HCT116 (cell line): ENCODE measurements around the gene EVX1. TPM values are rescaled to one million over a fixed set of nuclear protein-coding genes. Genes with fewer than 3 reads are reported as not detected.

Experiments
- ATAC-seq: fragments of 200-7000 bp; cut with Tn5 transposase; 2 replicates; pipeline ENCODE4 v1.9.1; 2020; ENCODE audit warnings: mild to moderate bottlenecking, moderate library complexity
- BruUV-seq: library from RNA; stranded (reverse); fragments of 400-500 nt; replicated peaks from 2 replicates; lab custom pipeline; 2021; lab: Mats Ljungman, UMichigan
- CTCF ChIA-PET: fragments of 300-600 bp; sonication (Branson Sonifier 250); formaldehyde crosslinking; loops from one replicate; lab custom pipeline; 2021; ENCODE audit warnings: antibody characterized with exemption; lab: Charles Lee
- POLR2A ChIA-PET: fragments of 300-600, 350-600 bp; sonication (Branson Sonifier 250); formaldehyde crosslinking; loops from one replicate; lab custom pipeline; 2021; ENCODE audit warnings: antibody characterized with exemption; lab: Charles Lee
- RAD21 ChIA-PET, 2 experiments: fragments of 300-600 bp; sonication (Branson Sonifier 250); formaldehyde crosslinking; loops; one replicate each; lab custom pipeline; 2023; ENCODE audit warnings: low total read pairs in 2 of 2; ENCODE audit not compliant: uncharacterized antibody in 2 of 2, unreplicated experiment in 2 of 2, low non-redundant PET in 1 of 2; lab: Charles Lee
- DNase-seq: peaks from one replicate; pipeline ENCODE4 v3.0.0-alpha.2; 2010; ENCODE audit warnings: low read depth, low spot score
- H2AFZ ChIP-seq: fragments of 200-600 bp; shearing (Covaris generic), sonication (generic); 2 replicates; pipeline ENCODE4 v1.6.1; 2017; ENCODE audit warnings: low read depth, mixed run types, mixed read lengths, antibody characterized with exemption, low read length; ENCODE audit not compliant: poor library complexity, severe bottlenecking
- H3K27ac ChIP-seq: 2 replicates; pipeline ENCODE4 v1.5.1; 2012; ENCODE audit warnings: low read depth, low read length
- H3K27me3 ChIP-seq: fragments of 200-600 bp; sonication (generic); 2 replicates; pipeline ENCODE4 v1.6.1; 2016; ENCODE audit warnings: mixed run types, low read length, mixed read lengths; ENCODE audit not compliant: insufficient read depth
- H3K36me3 ChIP-seq, 2 experiments: fragments of 200-500 bp in 1 of 2; fragments of 200-600 bp in 1 of 2; sonication (Bioruptor generic) in 1 of 2; sonication (generic) in 1 of 2; 2 replicates each; pipeline versions ENCODE4 v1.5.1 to v1.6.1; 2014 to 2016; ENCODE audit warnings: low read length in 2 of 2, inconsistent platforms in 1 of 2, mixed read lengths in 1 of 2, mixed run types in 1 of 2; ENCODE audit not compliant: insufficient read depth in 2 of 2, control insufficient read depth in 1 of 2
- H3K4me1 ChIP-seq, 2 experiments: fragments of 200-600 bp in 1 of 2; sonication (generic) in 1 of 2; 2 replicates each; pipeline versions ENCODE4 v1.5.1 to v1.6.1; 2012 to 2017; ENCODE audit warnings: low read length in 2 of 2, inconsistent platforms in 1 of 2, mild to moderate bottlenecking in 1 of 2, mixed read lengths in 1 of 2, mixed run types in 1 of 2, moderate library complexity in 1 of 2; ENCODE audit not compliant: insufficient read depth in 2 of 2, control insufficient read depth in 1 of 2
- H3K4me2 ChIP-seq: fragments of 200-600 bp; sonication (generic); 2 replicates; pipeline ENCODE4 v1.6.1; 2017; ENCODE audit warnings: mixed run types, low read length, mixed read lengths
- H3K4me3 ChIP-seq, 2 experiments: fragments of 200-600 bp in 1 of 2; sonication (generic) in 1 of 2; replicated peaks in 1 of 2; 2 replicates each; pipeline ENCODE4 v1.5.1; 2011 to 2016; ENCODE audit warnings: low read length in 2 of 2, control low read depth in 1 of 2, low read depth in 1 of 2, mild to moderate bottlenecking in 1 of 2, mixed read lengths in 1 of 2, mixed run types in 1 of 2
- H3K79me2 ChIP-seq: fragments of 200-600 bp; sonication (generic); 2 replicates; pipeline ENCODE4 v1.6.1; 2017; ENCODE audit warnings: mild to moderate bottlenecking, mixed run types, low read length, moderate library complexity, mixed read lengths; ENCODE audit not compliant: insufficient read depth
- H3K9ac ChIP-seq: fragments of 200-600 bp; sonication (generic); 2 replicates; pipeline ENCODE4 v1.6.1; 2016; ENCODE audit warnings: low read length, mixed read lengths
- H3K9me2 ChIP-seq: fragments of 200-600 bp; sonication (generic), shearing (Covaris generic); 2 replicates; pipeline ENCODE4 v1.6.1; 2017; ENCODE audit warnings: mixed run types, mild to moderate bottlenecking, moderate library complexity; ENCODE audit not compliant: insufficient read depth
- H3K9me3 ChIP-seq, 2 experiments: fragments of 200-500 bp in 1 of 2; fragments of 200-600 bp in 1 of 2; sonication (Bioruptor generic) in 1 of 2; sonication (generic) in 1 of 2; 2 replicates each; pipeline ENCODE4 v1.6.1; 2014 to 2017; ENCODE audit warnings: low read length in 2 of 2, mixed read lengths in 2 of 2, inconsistent platforms in 1 of 2, low read depth in 1 of 2, mild to moderate bottlenecking in 1 of 2, mixed run types in 1 of 2, moderate library complexity in 1 of 2; ENCODE audit not compliant: control insufficient read depth in 1 of 2, insufficient read depth in 1 of 2
- H4K20me1 ChIP-seq: fragments of 200-600 bp; sonication (generic), shearing (Covaris generic); 2 replicates; pipeline ENCODE4 v1.6.1; 2017; ENCODE audit warnings: mixed run types, mild to moderate bottlenecking, moderate library complexity; ENCODE audit not compliant: insufficient read depth
- CEBPB ChIP-seq: IDR thresholded peaks from 2 replicates; pipeline ENCODE4 v1.6.1; 2012; ENCODE audit warnings: low read depth
- ELF1 ChIP-seq: IDR thresholded peaks from 2 replicates; pipeline ENCODE4 v1.6.1; 2012; ENCODE audit warnings: low read depth, borderline replicate concordance
- POLR2AphosphoS5 ChIP-seq: IDR thresholded peaks from 2 replicates; pipeline ENCODE4 v1.6.1; 2011; ENCODE audit warnings: mild to moderate bottlenecking, low read depth, low read length, moderate library complexity
- RAD21 ChIP-seq: IDR thresholded peaks from 2 replicates; pipeline ENCODE4 v1.6.1; 2012; ENCODE audit warnings: low read depth, mild to moderate bottlenecking
- YY1 ChIP-seq: IDR thresholded peaks from 2 replicates; pipeline ENCODE4 v1.6.1; 2011; ENCODE audit warnings: low read length, low read depth, moderate library complexity, mild to moderate bottlenecking; ENCODE audit not compliant: insufficient replicate concordance; ENCODE audit errors: extremely low read depth
- intact Hi-C: fragments of 100-400 bp; cut with micrococcal nuclease; formaldehyde crosslinking; loops from 2 replicates; pipeline ENCODE4 v1.10.0; 2022
- total RNA-seq: library from RNA; stranded (reverse); gene quantifications from one replicate; pipeline ENCODE4 v1.2.1, GENCODE V29; 2021; ENCODE audit not compliant: unreplicated experiment
- TF ChIP-seq, protein P1 (sequence below): IDR thresholded peaks from 2 replicates; pipeline ENCODE4 v1.6.1; 2012
- TF ChIP-seq, protein P2 (sequence below): IDR thresholded peaks from 2 replicates; pipeline ENCODE4 v1.6.1; 2012; ENCODE audit warnings: low read depth

The EVX1 gene
- total RNA-seq, 1 experiment from 2014 or later: 0.25 TPM

DNA sequence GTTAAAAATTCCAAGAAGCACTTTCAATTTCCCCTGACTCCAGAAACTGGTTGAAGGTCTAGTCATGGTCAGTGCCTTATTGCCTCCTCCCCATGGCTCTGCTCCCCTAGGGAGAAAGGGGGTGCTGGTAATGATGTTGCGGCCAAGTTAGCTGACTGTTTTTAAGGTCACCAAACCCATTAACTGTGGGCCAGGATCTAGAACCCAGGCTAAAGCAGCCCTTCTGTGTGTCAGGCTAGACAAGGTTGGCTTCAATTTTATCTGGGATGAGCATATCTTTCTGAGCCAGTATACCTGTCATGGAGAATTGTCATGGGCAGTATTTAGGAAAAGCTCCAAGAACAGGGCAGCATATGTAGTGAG, 31.5 kb upstream of the EVX1 start:
- Histone ChIP-seq H3K4me2 (peak overlapping the region; percentile 78), H3K4me1 (peaks cover 4 to 14% of the 10 kb centered on the region in 2 experiments; a peak in 3 of 4 replicates), H3K79me2 (no peaks in the 10 kb centered on the region), H2AFZ (peak overlapping the region; percentile 99), H4K20me1 (no peaks in the 10 kb centered on the region), H3K36me3 (no peaks in the 10 kb centered on the region), H3K9me3 (no peaks in the 10 kb centered on the region), H3K27ac (no peak overlapping the region), H3K9ac (no peak overlapping the region), H3K27me3 (no peaks in the 10 kb centered on the region), H3K4me3 (no peak overlapping the region), H3K9me2 (no peaks in the 10 kb centered on the region)
- POLR2A ChIA-PET: no interaction called here
- CTCF ChIA-PET: interaction anchor here (1.0 kb wide), 2 partner anchors 393 to 395 kb away, joined by 3 to 5 read pairs; no protein-coding TSS in a partner anchor
- TF ChIP-seq CEBPB: no peak
- TF ChIP-seq, protein P1, sequence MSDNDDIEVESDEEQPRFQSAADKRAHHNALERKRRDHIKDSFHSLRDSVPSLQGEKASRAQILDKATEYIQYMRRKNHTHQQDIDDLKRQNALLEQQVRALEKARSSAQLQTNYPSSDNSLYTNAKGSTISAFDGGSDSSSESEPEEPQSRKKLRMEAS: no peak
- TF ChIP-seq ELF1: no peak
- TF ChIP-seq, protein P2, sequence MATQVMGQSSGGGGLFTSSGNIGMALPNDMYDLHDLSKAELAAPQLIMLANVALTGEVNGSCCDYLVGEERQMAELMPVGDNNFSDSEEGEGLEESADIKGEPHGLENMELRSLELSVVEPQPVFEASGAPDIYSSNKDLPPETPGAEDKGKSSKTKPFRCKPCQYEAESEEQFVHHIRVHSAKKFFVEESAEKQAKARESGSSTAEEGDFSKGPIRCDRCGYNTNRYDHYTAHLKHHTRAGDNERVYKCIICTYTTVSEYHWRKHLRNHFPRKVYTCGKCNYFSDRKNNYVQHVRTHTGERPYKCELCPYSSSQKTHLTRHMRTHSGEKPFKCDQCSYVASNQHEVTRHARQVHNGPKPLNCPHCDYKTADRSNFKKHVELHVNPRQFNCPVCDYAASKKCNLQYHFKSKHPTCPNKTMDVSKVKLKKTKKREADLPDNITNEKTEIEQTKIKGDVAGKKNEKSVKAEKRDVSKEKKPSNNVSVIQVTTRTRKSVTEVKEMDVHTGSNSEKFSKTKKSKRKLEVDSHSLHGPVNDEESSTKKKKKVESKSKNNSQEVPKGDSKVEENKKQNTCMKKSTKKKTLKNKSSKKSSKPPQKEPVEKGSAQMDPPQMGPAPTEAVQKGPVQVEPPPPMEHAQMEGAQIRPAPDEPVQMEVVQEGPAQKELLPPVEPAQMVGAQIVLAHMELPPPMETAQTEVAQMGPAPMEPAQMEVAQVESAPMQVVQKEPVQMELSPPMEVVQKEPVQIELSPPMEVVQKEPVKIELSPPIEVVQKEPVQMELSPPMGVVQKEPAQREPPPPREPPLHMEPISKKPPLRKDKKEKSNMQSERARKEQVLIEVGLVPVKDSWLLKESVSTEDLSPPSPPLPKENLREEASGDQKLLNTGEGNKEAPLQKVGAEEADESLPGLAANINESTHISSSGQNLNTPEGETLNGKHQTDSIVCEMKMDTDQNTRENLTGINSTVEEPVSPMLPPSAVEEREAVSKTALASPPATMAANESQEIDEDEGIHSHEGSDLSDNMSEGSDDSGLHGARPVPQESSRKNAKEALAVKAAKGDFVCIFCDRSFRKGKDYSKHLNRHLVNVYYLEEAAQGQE: no peak
- no peak for TF ChIP-seq POLR2AphosphoS5
- no peak for TF ChIP-seq YY1
- TF ChIP-seq RAD21: no peak
- DNase-seq (no peak), ATAC-seq (no peak)
- RAD21 ChIA-PET: no interaction called here
- intact Hi-C loops: loop anchor here (2.0 kb wide), 1 partner anchor 564 kb away; no protein-coding TSS in a partner anchor
- no TSS peak for BruUV-seq
